ENCODE results near the gene HLA-F.

The HLA-F gene

GRCh38 chr6:29749308-29749662 is 26.1 kb downstream of the HLA-F start:
- Histone ChIP-seq H3K4me1 (ENCODE audit: insufficient read depth, low read length, poor library complexity, severe bottlenecking) (peaks cover 9% of the 10 kb centered on the region), H2AFZ (ENCODE audit: low read length) (peak overlapping the region; percentile 92), H3K9me3 (ENCODE audit: insufficient read depth, low read depth, low read length) (no peaks in the 10 kb centered on the region), H3K4me3 (ENCODE audit: low read length, poor library complexity, severe bottlenecking) (peak overlapping the region; percentile 73), H3K36me3 (ENCODE audit: insufficient read depth, low read length) (no peaks in the 10 kb centered on the region), H4K20me1 (ENCODE audit: insufficient read depth, low read length, poor library complexity, severe bottlenecking) (no peaks in the 10 kb centered on the region), H3K4me2 (ENCODE audit: low read depth, low read length, poor library complexity, severe bottlenecking) (peak overlapping the region; percentile 86), H3F3A (ENCODE audit: low read depth) (no peaks in the 10 kb centered on the region), H3K9ac (ENCODE audit: low read depth, low read length, poor library complexity, severe bottlenecking) (peak overlapping the region; percentile 53), H3K9me2 (replicated peaks; ENCODE audit: low read depth, low read length) (no peaks in the 10 kb centered on the region), H3K79me2 (ENCODE audit: insufficient read depth, low read length) (no peaks in the 10 kb centered on the region), H3K27me3 (ENCODE audit: insufficient read depth, low read length, poor library complexity, severe bottlenecking) (peaks cover 10% of the 10 kb centered on the region)
- no peak for TF ChIP-seq EZH2phosphoT487 (IDR thresholded peaks at IDR 0.05; ENCODE audit: borderline replicate concordance)
- TF ChIP-seq, protein P1, sequence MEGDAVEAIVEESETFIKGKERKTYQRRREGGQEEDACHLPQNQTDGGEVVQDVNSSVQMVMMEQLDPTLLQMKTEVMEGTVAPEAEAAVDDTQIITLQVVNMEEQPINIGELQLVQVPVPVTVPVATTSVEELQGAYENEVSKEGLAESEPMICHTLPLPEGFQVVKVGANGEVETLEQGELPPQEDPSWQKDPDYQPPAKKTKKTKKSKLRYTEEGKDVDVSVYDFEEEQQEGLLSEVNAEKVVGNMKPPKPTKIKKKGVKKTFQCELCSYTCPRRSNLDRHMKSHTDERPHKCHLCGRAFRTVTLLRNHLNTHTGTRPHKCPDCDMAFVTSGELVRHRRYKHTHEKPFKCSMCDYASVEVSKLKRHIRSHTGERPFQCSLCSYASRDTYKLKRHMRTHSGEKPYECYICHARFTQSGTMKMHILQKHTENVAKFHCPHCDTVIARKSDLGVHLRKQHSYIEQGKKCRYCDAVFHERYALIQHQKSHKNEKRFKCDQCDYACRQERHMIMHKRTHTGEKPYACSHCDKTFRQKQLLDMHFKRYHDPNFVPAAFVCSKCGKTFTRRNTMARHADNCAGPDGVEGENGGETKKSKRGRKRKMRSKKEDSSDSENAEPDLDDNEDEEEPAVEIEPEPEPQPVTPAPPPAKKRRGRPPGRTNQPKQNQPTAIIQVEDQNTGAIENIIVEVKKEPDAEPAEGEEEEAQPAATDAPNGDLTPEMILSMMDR (conservative IDR thresholded peaks at IDR 0.05; ENCODE audit: low read length), result no peak

- H2AFZ ChIP-seq (ENCODE audit: low read length), result peak overlapping the region; percentile 92
These were observed 26.4 kb downstream of the HLA-F start for GRCh38 chr6:29749668-29750067.

DNA sequence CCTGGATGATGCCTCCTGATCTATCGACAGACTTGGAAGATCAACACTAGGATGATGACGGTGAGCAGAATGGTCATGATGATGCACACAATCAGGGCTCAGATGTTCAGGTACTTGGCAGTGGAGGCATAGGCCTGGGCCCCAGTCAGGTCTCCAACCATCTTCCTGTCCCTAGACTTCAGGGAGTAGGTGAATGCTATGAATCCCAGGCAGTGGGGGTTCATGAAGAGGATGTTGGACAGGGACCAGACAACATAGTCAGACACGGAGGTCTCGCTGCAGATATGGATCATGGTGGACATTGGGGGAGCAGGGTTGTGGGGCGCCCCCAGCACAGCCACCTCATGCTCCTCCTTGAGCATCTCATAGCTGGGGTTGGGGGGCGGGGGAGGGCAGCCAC is 27.5 kb downstream of the HLA-F start:
- Histone ChIP-seq H3K27me3 (ENCODE audit: insufficient read depth, low read length, poor library complexity, severe bottlenecking) (peaks cover 10% of the 10 kb centered on the region), H3F3A (ENCODE audit: low read depth) (no peaks in the 10 kb centered on the region), H2AFZ (ENCODE audit: low read length) (no peak overlapping the region), H3K36me3 (ENCODE audit: insufficient read depth, low read length) (no peaks in the 10 kb centered on the region), H3K4me3 (ENCODE audit: low read length, poor library complexity, severe bottlenecking) (no peak overlapping the region), H3K9me2 (replicated peaks; ENCODE audit: low read depth, low read length) (no peaks in the 10 kb centered on the region), H3K4me1 (ENCODE audit: insufficient read depth, low read length, poor library complexity, severe bottlenecking) (peaks cover 9% of the 10 kb centered on the region), H3K4me2 (ENCODE audit: low read depth, low read length, poor library complexity, severe bottlenecking) (no peak overlapping the region), H3K79me2 (ENCODE audit: insufficient read depth, low read length) (no peaks in the 10 kb centered on the region), H3K9me3 (ENCODE audit: insufficient read depth, low read depth, low read length) (no peaks in the 10 kb centered on the region), H3K9ac (ENCODE audit: low read depth, low read length, poor library complexity, severe bottlenecking) (no peak overlapping the region), H4K20me1 (ENCODE audit: insufficient read depth, low read length, poor library complexity, severe bottlenecking) (no peaks in the 10 kb centered on the region)
- TF ChIP-seq, protein P1 (conservative IDR thresholded peaks at IDR 0.05; ENCODE audit: low read length), result no peak
- no peak for TF ChIP-seq EZH2phosphoT487 (IDR thresholded peaks at IDR 0.05; ENCODE audit: borderline replicate concordance)

More at GRCh38 chr6:29749668-29750067, 26.4 kb downstream of the HLA-F start:
- Histone ChIP-seq H3K4me1 (ENCODE audit: insufficient read depth, low read length, poor library complexity, severe bottlenecking) (peaks cover 9% of the 10 kb centered on the region), H3F3A (ENCODE audit: low read depth) (no peaks in the 10 kb centered on the region), H3K9me3 (ENCODE audit: insufficient read depth, low read depth, low read length) (no peaks in the 10 kb centered on the region), H3K9ac (ENCODE audit: low read depth, low read length, poor library complexity, severe bottlenecking) (no peak overlapping the region), H3K27me3 (ENCODE audit: insufficient read depth, low read length, poor library complexity, severe bottlenecking) (peaks cover 10% of the 10 kb centered on the region), H3K4me2 (ENCODE audit: low read depth, low read length, poor library complexity, severe bottlenecking) (peak overlapping the region; percentile 86), H4K20me1 (ENCODE audit: insufficient read depth, low read length, poor library complexity, severe bottlenecking) (no peaks in the 10 kb centered on the region), H3K36me3 (ENCODE audit: insufficient read depth, low read length) (no peaks in the 10 kb centered on the region), H3K9me2 (replicated peaks; ENCODE audit: low read depth, low read length) (no peaks in the 10 kb centered on the region), H3K79me2 (ENCODE audit: insufficient read depth, low read length) (no peaks in the 10 kb centered on the region), H3K4me3 (ENCODE audit: low read length, poor library complexity, severe bottlenecking) (peak overlapping the region; percentile 73)
- TF ChIP-seq, protein P1 (conservative IDR thresholded peaks at IDR 0.05; ENCODE audit: low read length), result no peak
- no peak for TF ChIP-seq EZH2phosphoT487 (IDR thresholded peaks at IDR 0.05; ENCODE audit: borderline replicate concordance)

Data from Loucy (cell line).